Measurements from ENCODE around the gene DEFB124.

GRCh38 chr20:31490752-31491151, 15.8 kb upstream of the DEFB124 start:
- TF ChIP-seq CTCF (IDR thresholded peaks at IDR 0.05): no peak
- no peak for TF ChIP-seq EP300 (IDR thresholded peaks at IDR 0.05)

All from suprapubic skin (tissue), 3 donors.